UCSD-AML1 (cell line): ENCODE measurements around the gene GAMT.
A peak's percentile ranks its signal among the peaks of the same experiment; 100 is the strongest.
"Not testable (repeated sequence)": the region's sequence is repeated elsewhere in the genome, so short reads cannot be mapped to it uniquely, and the experiment has no call there.

Source experiments
- DNase-seq: peaks from one replicate; lab custom pipeline; 2025; ENCODE audit not compliant: unreplicated experiment; lab: John Stamatoyannopoulos, UW

The GAMT gene

DNA sequence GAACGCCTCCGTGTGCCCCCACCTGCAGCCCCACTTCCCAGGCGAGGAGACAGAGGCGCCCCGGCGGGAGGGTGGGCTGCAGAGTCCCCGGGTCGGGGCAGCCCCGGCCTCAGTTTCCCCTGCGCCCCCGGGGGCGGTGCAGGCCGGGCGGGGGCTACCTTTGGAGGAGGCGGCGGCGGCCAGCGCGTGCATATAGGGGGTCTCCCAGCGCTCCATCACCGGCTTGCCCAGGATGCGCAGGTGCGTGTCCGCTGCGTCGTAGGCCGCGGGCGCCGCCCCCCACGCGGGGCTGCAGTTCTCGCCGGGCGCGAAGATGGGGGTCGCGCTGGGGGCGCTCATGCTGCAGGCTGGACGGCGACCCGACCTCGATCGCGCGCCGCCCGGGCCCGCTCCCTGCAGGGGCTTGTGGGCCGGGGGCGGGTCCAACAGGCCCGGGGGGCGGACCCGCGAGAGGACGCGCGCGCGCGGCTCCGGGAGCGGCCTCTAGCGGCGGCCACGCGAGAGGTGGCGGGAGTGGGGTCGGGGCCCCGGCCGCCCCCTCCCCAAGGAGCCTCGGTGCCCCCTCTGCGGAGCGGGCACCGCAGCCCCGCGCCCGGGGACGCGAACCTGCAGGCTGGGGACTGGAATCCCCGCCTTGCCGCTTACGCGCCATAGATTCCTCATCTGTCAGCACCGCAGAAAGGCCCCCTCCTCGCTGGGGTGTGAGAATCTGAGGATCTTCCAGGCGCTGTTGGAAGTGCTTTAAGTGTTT is at the start of gene GAMT:
Gene GAMT, minus strand, starts transcription at position 405 of the 751 bp plus-strand sequence. Its CDS starts 66 bp downstream, at position 339.
- DNase-seq, result peak; percentile 72

GRCh38 chr19:1449467-1450442 is 48.4 kb upstream of the GAMT start, which contains the start of gene APC2:
APC2 (plus strand) TSS chr19:1450121; CDS start chr19:1453002, 2,881 bp downstream.
- DNase-seq, result no peak

DNA sequence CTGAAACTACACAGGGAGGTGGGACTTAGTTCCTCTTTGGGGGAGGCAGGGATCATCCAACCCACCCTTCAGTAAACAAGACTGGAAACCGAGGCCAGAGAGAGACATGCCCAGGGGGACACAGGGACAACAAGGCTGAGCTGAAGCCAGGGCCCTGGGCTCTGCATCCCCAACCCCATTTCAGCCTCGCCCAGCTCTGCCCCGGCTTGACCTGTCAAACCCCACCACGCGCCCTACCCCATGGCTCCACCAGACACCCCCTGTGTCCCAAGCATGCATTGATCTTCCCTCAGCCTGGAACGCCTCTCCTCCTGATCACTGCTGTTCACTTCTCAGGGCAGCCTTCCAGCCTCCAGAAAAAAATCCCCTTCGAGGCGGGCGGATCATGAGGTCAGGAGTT is 46.6 kb upstream of the GAMT start:
- DNase-seq, result no peak

DNA sequence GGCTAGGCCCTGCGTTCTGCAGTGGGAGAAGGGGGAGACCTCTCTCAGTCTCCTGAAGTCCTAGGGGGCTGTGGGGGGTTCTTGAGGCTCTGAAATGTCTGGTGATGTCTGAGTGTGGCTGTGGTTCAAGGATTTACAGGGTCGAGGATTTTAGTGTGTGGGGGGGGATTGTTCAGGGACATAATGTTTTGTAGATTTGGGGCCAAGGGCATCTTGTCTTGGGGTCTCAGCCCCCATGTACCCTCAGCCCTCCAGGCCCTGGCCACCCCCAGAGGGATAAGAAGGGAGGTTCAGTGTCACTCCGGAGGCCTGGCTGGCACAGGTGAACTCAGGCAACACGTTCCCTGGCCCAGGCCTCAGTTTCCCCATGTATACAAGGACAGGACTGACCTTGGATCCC is 46.2 kb upstream of the GAMT start:
- DNase-seq, result no peak

DNA sequence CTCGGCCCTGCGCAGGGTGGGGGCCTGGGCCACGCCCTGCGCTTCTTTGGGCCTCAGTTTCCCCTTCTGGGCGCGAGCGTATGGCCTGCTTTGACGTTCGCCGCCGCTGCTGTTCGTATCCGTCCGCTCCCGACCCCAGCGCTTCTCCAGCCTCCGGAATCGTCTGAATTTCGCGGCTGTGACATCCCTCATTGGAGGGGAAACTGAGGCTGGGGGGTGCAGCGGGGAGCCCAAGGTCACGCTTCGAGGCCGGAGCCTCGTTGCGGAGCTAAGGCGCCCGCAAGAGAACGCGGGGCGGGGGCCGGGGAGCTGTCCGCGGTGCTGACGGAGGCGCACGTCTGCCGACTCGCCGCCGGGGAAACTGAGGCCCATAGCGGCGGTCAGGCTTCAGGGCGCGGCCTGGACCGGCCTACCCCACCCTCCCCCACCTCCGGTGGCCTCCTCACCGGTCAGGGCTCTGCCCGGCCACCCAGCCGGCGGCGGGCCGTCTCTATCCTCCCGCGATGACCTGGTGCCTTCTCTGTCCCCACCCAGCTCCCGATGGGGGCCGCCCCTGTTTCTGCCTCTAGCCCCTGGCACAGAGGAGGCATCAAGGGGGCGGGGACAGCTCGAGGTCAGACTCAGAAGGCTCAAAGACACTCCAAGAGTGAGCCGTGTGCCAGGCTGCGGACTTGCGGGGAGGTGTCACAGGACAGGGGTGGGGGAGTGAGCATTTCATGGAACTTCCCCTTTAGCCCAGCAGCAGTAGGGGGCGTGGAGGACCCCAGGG is 45.6 kb upstream of the GAMT start:
- DNase-seq, result no peak

DNA sequence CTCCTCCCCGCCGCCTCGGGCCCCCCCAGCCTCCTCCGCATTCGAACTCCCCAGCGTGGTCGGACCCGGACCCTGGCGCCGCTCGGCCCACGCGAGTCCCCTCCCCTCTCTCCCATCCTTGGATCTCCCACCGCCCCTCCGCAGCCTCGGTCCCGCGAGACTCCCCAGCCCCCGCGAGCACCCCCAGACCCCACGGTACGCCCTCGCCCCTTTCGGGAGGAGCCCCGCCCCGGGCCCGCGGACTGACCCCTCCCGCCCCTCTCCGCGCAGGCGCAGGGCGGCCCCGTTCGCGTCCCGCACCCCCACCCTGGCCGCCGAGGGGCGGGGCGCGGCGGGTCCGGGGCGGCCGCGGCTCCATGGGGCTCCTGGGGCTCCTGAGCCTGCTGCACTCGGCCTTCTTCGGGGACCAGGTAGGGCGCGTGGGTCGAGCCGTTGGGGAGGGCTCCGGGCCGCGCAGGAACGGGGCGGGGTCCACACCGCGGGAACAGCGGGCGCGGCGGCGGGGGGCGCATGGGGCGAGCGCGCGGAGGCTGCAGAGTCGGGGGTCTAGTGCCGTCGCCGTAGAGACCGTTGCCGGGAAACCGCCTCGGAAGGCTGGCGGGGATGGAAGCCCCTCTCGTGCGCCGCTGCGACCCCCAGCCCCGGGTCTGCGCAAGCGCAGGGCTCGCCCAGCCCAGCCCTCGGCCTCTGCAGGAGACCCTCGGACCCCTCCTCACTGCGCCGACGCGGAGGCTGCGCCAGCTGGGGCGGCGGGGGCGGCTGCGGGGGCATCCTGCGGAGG is 44.8 kb upstream of the GAMT start:
- no peak for DNase-seq

- peak; percentile 79 for DNase-seq
Measured at GRCh38 chr19:1445185-1445931, 44.0 kb upstream of the GAMT start.

- no peak for DNase-seq
Measured at GRCh38 chr19:1441677-1442438, 40.5 kb upstream of the GAMT start.

- DNase-seq, result no peak
Measured at GRCh38 chr19:1441022-1441426, 39.7 kb upstream of the GAMT start.

DNA sequence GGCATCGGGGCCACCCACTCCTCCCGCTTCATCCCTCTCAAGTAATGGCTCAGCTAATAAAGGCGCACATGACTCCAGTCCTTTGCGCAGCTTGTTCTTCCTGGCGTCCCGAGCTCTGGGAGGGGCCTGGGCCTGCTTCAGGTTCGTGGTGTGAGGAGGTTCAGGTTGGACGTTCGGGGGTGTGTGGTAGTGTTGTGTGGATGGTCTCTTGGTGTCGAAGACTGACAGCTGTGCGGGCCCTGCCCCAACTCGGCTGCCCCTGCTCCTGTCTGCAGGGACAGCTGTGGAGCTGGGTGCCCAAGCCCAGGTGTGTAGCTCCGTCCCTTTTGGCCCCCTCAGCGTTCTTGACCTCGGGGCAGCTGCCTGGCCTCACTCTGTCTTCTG is 39.1 kb upstream of the GAMT start:
- DNase-seq, result no peak

DNA sequence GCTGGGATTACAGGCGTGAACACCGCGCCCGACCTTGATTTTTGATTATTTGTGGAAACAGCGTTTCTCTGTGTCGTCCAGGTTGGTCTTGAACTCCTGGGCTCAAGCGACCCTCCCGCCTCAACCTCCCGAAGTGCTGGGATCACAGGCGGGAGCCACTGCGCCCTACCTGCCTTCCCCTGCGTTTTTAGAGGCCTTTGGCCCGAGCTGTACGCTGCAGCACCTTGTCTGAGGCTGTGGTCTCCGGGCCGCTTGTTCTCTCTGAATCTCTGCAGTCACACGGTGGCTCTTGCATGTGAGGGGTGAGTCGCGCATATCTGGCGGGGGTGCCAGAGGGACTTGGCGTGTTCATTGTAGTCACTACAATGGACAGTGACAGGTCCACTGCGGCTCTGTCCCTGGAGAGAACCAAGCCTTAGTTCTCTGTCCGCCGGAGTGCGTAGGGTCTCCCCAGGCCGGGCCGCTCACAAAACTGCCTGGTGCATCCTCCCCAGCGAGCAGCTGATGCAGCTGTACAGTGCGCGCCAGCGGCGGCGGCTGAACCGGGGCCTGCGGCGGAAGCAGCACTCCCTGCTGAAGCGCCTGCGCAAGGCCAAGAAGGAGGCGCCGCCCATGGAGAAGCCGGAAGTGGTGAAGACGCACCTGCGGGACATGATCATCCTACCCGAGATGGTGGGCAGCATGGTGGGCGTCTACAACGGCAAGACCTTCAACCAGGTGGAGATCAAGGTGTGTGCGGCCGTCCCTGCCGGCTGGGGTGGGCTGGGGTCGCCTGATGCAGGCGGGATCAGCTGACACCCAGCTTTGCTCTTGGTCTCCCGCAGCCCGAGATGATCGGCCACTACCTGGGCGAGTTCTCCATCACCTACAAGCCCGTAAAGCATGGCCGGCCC is 38.4 kb upstream of the GAMT start:
- DNase-seq, result not testable (repeated sequence)

GRCh38 chr19:1438933-1439354 is 37.6 kb upstream of the GAMT start:
- no peak for DNase-seq

GRCh38 chr19:1438035-1438932 is 36.9 kb upstream of the GAMT start, which contains the start of gene RPS15:
RPS15 (plus strand) TSS chr19:1438396; CDS start chr19:1438426, 30 bp downstream.
- DNase-seq, result peak; percentile 96

- DNase-seq, result no peak
Measured at GRCh38 chr19:1437609-1438008, 36.3 kb upstream of the GAMT start.

DNA sequence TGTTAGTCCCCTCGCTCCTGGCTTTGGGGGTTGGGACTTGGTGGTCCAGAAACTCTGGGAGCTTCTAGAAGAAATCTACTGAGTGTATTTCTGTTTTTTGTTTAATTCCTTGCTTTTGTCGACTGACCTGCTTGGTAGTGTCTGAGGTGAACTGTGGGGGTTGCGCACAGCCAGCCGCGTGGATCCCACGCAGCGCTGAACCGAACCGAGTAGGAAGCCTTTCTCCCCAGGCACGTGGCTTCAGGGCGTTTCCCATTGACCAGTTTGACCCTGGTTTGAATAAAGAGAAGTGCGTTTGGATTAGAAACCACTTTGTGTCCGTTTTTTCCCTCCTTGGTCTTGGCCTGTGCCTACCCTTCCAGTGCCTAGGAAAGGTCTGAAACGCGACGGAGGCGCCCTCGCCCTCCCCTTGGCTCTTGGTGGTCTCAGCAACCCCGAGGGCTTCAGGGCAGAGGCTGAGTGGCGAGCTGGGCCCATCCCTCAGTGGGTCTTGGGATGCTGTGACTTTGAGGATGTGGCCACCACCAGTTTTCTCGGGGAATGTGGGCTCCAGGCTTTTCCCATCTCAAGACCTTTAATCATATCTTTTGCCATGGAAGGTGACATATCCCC is 34.1 kb upstream of the GAMT start:
- DNase-seq, result no peak

GRCh38 chr19:1434577-1435060 is 33.3 kb upstream of the GAMT start:
- DNase-seq, result no peak
